Nephron progenitor cell (in vitro differentiated cells): ENCODE measurements around the gene STX16.

ENCODE experiments used
- DNase-seq: peaks from one replicate; pipeline ENCODE4 v3.0.0; 2021
- H3K27ac Mint-ChIP-seq: 2 replicates; pipeline ENCODE4 v1.8.0; 2021; ENCODE audit warnings: mild to moderate bottlenecking, moderate library complexity, mixed read lengths
- H3K27me3 Mint-ChIP-seq: 2 replicates; pipeline ENCODE4 v1.8.0; 2021; ENCODE audit warnings: mild to moderate bottlenecking, low read depth, mixed read lengths; ENCODE audit not compliant: poor library complexity
- H3K36me3 Mint-ChIP-seq: 2 replicates; pipeline ENCODE4 v1.8.0; 2021; ENCODE audit warnings: low read depth, mixed read lengths
- H3K4me1 Mint-ChIP-seq: 2 replicates; pipeline ENCODE4 v1.8.0; 2021; ENCODE audit warnings: mixed read lengths
- H3K4me3 Mint-ChIP-seq: 2 replicates; pipeline ENCODE4 v1.8.0; 2021; ENCODE audit warnings: mild to moderate bottlenecking, moderate library complexity, mixed read lengths
- H3K9me3 Mint-ChIP-seq: 2 replicates; pipeline ENCODE4 v1.8.0; 2021; ENCODE audit warnings: mild to moderate bottlenecking, moderate library complexity, mixed read lengths
- TF ChIP-seq, protein P1 (sequence below): fragments of 200-600 bp; sonication (generic); IDR thresholded peaks from 2 replicates; pipeline ENCODE4 v1.5.0; 2021; ENCODE audit warnings: antibody characterized with exemption

Gene STX16

DNA sequence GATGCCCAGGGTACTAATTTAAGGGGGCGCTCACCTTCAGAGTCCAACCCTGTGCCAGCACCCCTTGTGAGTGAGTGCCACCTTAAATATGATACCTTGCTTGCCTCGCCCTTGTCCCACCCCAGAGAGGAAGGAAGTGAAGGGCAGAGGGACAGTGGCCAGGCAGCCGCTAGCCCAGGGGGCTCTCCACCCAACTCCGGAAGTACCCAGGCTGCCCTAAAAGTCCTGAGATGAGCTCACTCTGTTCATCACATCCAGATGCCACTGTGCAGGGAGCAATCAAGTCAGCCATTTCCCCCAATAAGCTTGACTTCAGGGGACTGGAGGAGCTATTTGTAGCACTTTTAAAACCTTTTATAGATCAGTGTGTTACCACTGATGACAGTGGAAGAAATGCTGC is 25.0 kb upstream of the STX16 start:
- Mint-ChIP-seq H3K27ac (no peak overlapping the region), H3K9me3 (no peaks in the 10 kb centered on the region), H3K27me3 (peaks cover 13% of the 10 kb centered on the region), H3K4me1 (peaks cover 21% of the 10 kb centered on the region), H3K36me3 (no peaks in the 10 kb centered on the region), H3K4me3 (no peak overlapping the region)
- DNase-seq = no peak
- TF ChIP-seq, protein P1, sequence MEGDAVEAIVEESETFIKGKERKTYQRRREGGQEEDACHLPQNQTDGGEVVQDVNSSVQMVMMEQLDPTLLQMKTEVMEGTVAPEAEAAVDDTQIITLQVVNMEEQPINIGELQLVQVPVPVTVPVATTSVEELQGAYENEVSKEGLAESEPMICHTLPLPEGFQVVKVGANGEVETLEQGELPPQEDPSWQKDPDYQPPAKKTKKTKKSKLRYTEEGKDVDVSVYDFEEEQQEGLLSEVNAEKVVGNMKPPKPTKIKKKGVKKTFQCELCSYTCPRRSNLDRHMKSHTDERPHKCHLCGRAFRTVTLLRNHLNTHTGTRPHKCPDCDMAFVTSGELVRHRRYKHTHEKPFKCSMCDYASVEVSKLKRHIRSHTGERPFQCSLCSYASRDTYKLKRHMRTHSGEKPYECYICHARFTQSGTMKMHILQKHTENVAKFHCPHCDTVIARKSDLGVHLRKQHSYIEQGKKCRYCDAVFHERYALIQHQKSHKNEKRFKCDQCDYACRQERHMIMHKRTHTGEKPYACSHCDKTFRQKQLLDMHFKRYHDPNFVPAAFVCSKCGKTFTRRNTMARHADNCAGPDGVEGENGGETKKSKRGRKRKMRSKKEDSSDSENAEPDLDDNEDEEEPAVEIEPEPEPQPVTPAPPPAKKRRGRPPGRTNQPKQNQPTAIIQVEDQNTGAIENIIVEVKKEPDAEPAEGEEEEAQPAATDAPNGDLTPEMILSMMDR = no peak

DNA sequence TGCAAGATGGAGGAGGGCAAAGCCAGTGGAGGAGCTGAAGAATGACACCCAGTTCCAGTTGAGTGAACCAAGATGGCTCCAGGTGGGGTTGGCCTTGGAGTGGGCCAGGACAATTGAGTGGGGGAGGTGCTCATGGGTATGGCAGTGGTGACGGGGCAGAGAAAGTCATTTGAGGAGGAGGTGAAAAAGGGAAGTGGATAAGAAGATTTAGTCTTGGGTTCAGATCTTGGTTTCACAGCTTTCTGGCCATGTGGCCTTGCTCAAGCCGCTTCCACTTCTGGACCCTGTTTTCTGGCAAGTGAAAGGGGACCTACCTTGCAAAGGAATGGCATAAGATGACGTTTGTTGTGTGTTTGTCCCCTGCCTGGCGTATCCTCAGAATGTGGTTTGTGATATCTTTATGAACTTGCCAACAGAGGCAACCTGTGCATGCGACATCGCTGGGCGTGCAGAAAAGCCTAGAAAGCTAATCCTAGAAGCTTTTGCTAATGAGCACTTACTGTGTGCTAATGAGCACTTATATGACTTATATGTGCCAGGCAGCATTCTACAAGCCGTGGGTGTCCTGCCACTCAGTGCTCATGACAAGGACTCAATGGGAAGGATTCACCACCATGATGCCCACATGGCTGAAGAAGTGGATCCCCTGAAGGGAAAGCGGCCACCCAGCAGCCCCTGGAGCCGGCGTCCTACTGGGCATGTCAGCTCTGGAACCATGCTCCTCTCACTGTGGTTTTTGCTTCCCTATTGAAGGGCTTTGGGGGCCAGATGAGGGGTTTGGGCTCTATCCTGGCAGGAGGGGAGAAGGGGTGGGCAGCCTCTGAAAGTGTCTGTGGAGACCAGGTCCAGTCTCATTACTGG is 23.6 kb upstream of the STX16 start:
- Mint-ChIP-seq H3K27ac (no peak overlapping the region), H3K4me1 (peaks cover 21% of the 10 kb centered on the region), H3K9me3 (no peaks in the 10 kb centered on the region), H3K36me3 (no peaks in the 10 kb centered on the region), H3K4me3 (no peak overlapping the region), H3K27me3 (peaks cover 13% of the 10 kb centered on the region)
- TF ChIP-seq, protein P1 = no peak
- no peak for DNase-seq

DNA sequence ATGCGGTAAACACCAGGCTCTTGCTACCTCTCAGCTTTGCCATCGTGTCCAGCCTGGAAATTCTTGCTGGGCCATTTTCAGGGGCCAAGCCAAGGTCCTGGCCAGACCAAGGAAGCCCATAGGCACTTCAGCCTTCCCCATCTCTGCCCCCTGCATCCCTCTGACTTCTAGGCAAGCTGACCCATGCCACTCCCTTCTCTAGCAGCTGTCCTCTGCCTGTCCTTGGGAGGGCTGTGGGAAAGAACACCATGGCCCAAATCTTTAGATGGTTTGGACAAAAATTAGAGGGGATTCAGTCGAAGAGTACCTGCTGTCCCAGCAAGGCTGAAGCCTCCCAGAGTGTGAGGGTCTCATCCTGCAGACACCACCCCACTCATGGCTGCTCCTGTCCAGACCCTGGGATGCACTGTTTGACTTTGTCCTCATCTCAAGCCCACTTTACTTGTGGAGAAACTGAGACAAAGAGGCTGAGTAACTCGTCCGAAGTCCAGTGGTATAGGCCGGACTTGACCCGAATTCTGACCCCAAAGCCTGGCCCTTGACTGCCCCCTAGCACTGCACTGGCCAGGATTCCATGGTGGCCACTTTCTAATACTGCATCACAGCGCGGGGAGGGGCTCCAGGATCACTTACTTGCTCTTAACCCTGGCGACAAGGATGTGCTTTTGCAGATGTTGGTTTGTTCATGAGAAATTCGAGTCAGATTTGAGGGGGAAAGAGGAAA is 22.4 kb upstream of the STX16 start:
- H3K4me3 Mint-ChIP-seq = no peak overlapping the region
- no peak for DNase-seq
- H3K27me3 Mint-ChIP-seq = peaks cover 13% of the 10 kb centered on the region
- TF ChIP-seq, protein P1 = no peak
- peaks cover 21% of the 10 kb centered on the region for H3K4me1 Mint-ChIP-seq
- no peaks in the 10 kb centered on the region for H3K9me3 Mint-ChIP-seq
- H3K36me3 Mint-ChIP-seq = no peaks in the 10 kb centered on the region
- no peak overlapping the region for H3K27ac Mint-ChIP-seq

DNA sequence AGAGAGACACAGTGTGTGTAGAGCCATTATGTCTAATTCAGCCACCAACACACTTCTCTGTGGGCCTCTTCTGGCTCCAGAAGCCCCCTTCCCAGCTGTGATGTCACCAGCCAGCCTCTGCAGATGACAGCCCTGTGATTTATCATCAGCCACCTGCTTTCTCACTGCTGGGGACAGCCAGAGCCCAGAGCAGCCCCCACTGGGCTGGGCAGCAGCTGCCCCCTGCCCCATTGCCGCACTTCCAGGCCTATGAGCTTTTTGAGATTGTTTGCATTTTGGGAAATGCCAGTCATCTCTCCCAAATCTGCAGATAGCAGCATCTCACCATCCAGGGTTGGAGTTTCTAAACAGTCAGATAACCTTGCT is 21.9 kb upstream of the STX16 start:
- H3K4me1 Mint-ChIP-seq = peaks cover 25% of the 10 kb centered on the region
- H3K27me3 Mint-ChIP-seq = peaks cover 11% of the 10 kb centered on the region
- DNase-seq = no peak
- no peaks in the 10 kb centered on the region for H3K9me3 Mint-ChIP-seq
- no peaks in the 10 kb centered on the region for H3K36me3 Mint-ChIP-seq
- no peak overlapping the region for H3K4me3 Mint-ChIP-seq
- TF ChIP-seq, protein P1 = no peak
- H3K27ac Mint-ChIP-seq = no peak overlapping the region

DNA sequence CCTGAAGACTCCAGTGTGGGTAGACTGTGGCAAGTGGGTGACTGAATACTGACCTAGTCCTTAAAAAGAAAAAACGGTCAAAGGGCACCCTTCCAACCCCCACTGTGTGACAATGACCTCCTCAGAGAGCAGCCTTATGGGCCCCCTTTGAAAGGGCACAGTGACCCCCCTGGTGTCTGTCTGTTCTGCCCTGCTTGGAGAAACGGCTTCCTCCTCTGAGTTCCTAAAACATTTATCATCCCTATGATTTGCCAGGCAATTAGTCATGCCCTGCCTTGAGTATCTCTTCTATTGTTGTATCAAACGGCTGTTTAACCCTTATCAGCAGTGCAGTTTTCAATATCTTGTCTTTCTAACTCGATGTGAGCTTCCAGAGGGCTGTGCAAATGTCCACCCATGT is 21.0 kb upstream of the STX16 start:
- H3K4me1 Mint-ChIP-seq = peaks cover 34% of the 10 kb centered on the region
- H3K27ac Mint-ChIP-seq = no peak overlapping the region
- DNase-seq = no peak
- TF ChIP-seq, protein P1 = no peak
- no peak overlapping the region for H3K4me3 Mint-ChIP-seq
- peaks cover 10% of the 10 kb centered on the region for H3K27me3 Mint-ChIP-seq
- H3K9me3 Mint-ChIP-seq = no peaks in the 10 kb centered on the region
- no peaks in the 10 kb centered on the region for H3K36me3 Mint-ChIP-seq
